NT2/D1 (cell line): ENCODE data around the gene PELI2.

Experiments used
- SUZ12 ChIP-seq: IDR thresholded peaks from 2 replicates; pipeline ENCODE4 v1.6.1; 2011; ENCODE audit not compliant: insufficient read length, insufficient read depth; ENCODE audit errors: extremely low read depth
- YY1 ChIP-seq: IDR thresholded peaks from 2 replicates; pipeline ENCODE4 v1.6.1; 2011; ENCODE audit not compliant: insufficient read length, insufficient read depth
- ZNF274 ChIP-seq: IDR thresholded peaks from 2 replicates; pipeline ENCODE4 v1.6.1; 2011; ENCODE audit warnings: mild to moderate bottlenecking, low read depth, low read length

GRCh38 chr14:56087671-56088471, 30.3 kb upstream of the PELI2 start:
- TF ChIP-seq ZNF274: no peak
- no peak for TF ChIP-seq YY1
- no peak for TF ChIP-seq SUZ12
